Measurements from ENCODE around the gene USP7. TPM values are rescaled to one million over a fixed set of nuclear protein-coding genes. Genes with fewer than 3 reads are reported as not detected.

USP7 gene
- total RNA-seq, 3 donors from 2014 or later = 87.9 to 156 (median 118) TPM

- Histone ChIP-seq H3K9me3 (no peaks in the 10 kb centered on the region), H3K36me3 (no peaks in the 10 kb centered on the region), H3K4me1 (peaks cover 0 to 8% of the 10 kb centered on the region in 2 donors), H3K4me3 (no peak overlapping the region), H3K27ac (no peak overlapping the region), H3K27me3 (no peaks in the 10 kb centered on the region)
- DNase-seq (ENCODE audit: low spot score in 2 of 2) = no peak
- intact Hi-C loops (cut with DNase I; ENCODE audit: low total_unique reads) = no loop called here
- TF ChIP-seq POLR2AphosphoS5 (IDR thresholded peaks at IDR 0.05) = no peak
- TF ChIP-seq CTCF (IDR thresholded peaks at IDR 0.05) = no peak
- no peak for TF ChIP-seq POLR2A (IDR thresholded peaks at IDR 0.05)
Measured at GRCh38 chr16:8934601-8935000, 29.1 kb downstream of the USP7 start.

- Histone ChIP-seq H3K27me3 (no peaks in the 10 kb centered on the region), H3K9me3 (no peaks in the 10 kb centered on the region), H3K27ac (no peak overlapping the region), H3K4me3 (no peak overlapping the region), H3K36me3 (no peaks in the 10 kb centered on the region), H3K4me1 (no peaks in the 10 kb centered on the region)
- TF ChIP-seq CTCF (IDR thresholded peaks at IDR 0.05) (no peak), POLR2A (IDR thresholded peaks at IDR 0.05) (no peak), POLR2AphosphoS5 (IDR thresholded peaks at IDR 0.05) (no peak)
- intact Hi-C loops (cut with DNase I; ENCODE audit: low total_unique reads) = no loop called here
- DNase-seq (ENCODE audit: low spot score in 2 of 2) = no peak
Measured at GRCh38 chr16:8931859-8932258, 31.8 kb downstream of the USP7 start.

GRCh38 chr16:8929086-8929748, 34.5 kb downstream of the USP7 start:
- intact Hi-C loops (cut with DNase I; ENCODE audit: low total_unique reads) = no loop called here
- Histone ChIP-seq H3K36me3 (no peaks in the 10 kb centered on the region), H3K4me3 (no peak overlapping the region), H3K27ac (no peak overlapping the region), H3K4me1 (no peaks in the 10 kb centered on the region), H3K27me3 (no peaks in the 10 kb centered on the region), H3K9me3 (no peaks in the 10 kb centered on the region)
- no peak for DNase-seq (ENCODE audit: low spot score in 2 of 2)
- TF ChIP-seq POLR2AphosphoS5 (IDR thresholded peaks at IDR 0.05) (no peak), POLR2A (IDR thresholded peaks at IDR 0.05) (no peak), CTCF (IDR thresholded peaks at IDR 0.05) (no peak)

- no peak for DNase-seq (ENCODE audit: low spot score in 2 of 2)
- intact Hi-C loops (cut with DNase I; ENCODE audit: low total_unique reads) = loop anchor here (1.0 kb wide), 1 partner anchor 9 kb away; no protein-coding TSS in a partner anchor
- TF ChIP-seq POLR2AphosphoS5 (IDR thresholded peaks at IDR 0.05) (no peak), CTCF (IDR thresholded peaks at IDR 0.05) (no peak), POLR2A (IDR thresholded peaks at IDR 0.05) (no peak)
Measured at GRCh38 chr16:8928467-8928957, 35.2 kb downstream of the USP7 start.

GRCh38 chr16:8926827-8927226, 36.9 kb downstream of the USP7 start:
- TF ChIP-seq CTCF (IDR thresholded peaks at IDR 0.05) (no peak), POLR2A (IDR thresholded peaks at IDR 0.05) (no peak), POLR2AphosphoS5 (IDR thresholded peaks at IDR 0.05) (no peak)
- intact Hi-C loops (cut with DNase I; ENCODE audit: low total_unique reads) = no loop called here

More at GRCh38 chr16:8928467-8928957, 35.2 kb downstream of the USP7 start:
- H3K27ac ChIP-seq = no peak overlapping the region
- H3K4me3 ChIP-seq = no peak overlapping the region
- no peaks in the 10 kb centered on the region for H3K27me3 ChIP-seq
- no peaks in the 10 kb centered on the region for H3K36me3 ChIP-seq
- H3K4me1 ChIP-seq = no peaks in the 10 kb centered on the region
- no peaks in the 10 kb centered on the region for H3K9me3 ChIP-seq

More at GRCh38 chr16:8926827-8927226, 36.9 kb downstream of the USP7 start:
- Histone ChIP-seq H3K36me3 (no peaks in the 10 kb centered on the region), H3K4me3 (no peak overlapping the region), H3K27me3 (no peaks in the 10 kb centered on the region), H3K27ac (no peak overlapping the region), H3K9me3 (no peaks in the 10 kb centered on the region), H3K4me1 (no peaks in the 10 kb centered on the region)
- no peak for DNase-seq (ENCODE audit: low spot score in 2 of 2)

Data from breast epithelium (tissue), 4 donors.